HG02938 (cell line): ENCODE results near the gene UBXN2A.

ENCODE experiments used
- ATAC-seq: cut with Tn5 transposase; IDR thresholded peaks from one replicate; pipeline ENCODE4 v1.9.1; 2021; ENCODE audit warnings: mild to moderate bottlenecking, moderate library complexity; ENCODE audit not compliant: unreplicated experiment

The UBXN2A gene, protein sequence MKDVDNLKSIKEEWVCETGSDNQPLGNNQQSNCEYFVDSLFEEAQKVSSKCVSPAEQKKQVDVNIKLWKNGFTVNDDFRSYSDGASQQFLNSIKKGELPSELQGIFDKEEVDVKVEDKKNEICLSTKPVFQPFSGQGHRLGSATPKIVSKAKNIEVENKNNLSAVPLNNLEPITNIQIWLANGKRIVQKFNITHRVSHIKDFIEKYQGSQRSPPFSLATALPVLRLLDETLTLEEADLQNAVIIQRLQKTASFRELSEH

GRCh38 chr2:23939987-23940717 is at the start of gene UBXN2A:
TSS of gene UBXN2A (plus strand) at chr2:23940463. CDS start at chr2:23958315, 17,852 bp downstream.
- ATAC-seq: peak; percentile 64

GRCh38 chr2:23900133-23900532 is 40.1 kb upstream of the UBXN2A start:
- no peak for ATAC-seq

GRCh38 chr2:23900541-23901322 is 39.5 kb upstream of the UBXN2A start:
- no peak for ATAC-seq

GRCh38 chr2:23901966-23902846 is 38.1 kb upstream of the UBXN2A start:
- ATAC-seq: no peak

DNA sequence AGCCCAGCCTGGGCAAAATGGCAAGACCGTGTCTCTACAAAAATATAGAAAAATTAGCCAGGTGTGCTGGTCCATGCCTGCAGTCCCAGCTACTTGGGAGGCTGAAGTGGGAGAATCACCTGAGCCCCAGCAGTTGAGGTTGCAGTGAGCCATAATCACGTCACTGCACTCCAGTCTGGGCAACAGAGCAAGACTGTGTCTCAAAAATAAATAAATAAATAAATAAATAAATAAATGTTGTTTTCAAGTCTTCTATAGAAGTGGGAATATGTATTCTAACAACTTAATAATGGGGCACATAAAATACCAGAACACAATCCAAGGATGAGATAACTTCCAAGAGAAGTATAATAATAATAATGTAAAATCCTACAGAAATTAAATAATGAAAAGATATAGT is 37.2 kb upstream of the UBXN2A start:
- no peak for ATAC-seq

GRCh38 chr2:23904215-23904614 is 36.0 kb upstream of the UBXN2A start:
- no peak for ATAC-seq

- ATAC-seq: no peak
Measured at GRCh38 chr2:23904692-23905091, 35.6 kb upstream of the UBXN2A start.

DNA sequence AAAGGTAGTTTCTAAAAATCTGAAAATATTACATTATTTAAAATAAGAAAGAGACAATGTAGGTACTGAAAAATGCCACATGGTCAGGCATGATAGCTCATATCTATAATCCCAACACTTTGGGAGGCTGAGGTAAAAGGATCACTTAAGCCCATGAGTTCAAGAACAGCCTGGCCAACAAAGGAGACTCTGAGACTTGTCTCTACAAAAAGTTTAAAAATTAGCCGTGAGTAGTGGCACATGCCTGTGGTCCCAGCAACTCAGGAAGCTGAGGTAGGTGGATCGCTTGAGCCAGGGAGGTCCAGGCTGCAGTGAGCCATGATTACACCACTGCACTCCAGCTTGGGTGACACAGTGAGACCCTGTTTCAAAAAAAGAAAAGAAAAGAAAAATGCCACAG is 35.1 kb upstream of the UBXN2A start:
- no peak for ATAC-seq

DNA sequence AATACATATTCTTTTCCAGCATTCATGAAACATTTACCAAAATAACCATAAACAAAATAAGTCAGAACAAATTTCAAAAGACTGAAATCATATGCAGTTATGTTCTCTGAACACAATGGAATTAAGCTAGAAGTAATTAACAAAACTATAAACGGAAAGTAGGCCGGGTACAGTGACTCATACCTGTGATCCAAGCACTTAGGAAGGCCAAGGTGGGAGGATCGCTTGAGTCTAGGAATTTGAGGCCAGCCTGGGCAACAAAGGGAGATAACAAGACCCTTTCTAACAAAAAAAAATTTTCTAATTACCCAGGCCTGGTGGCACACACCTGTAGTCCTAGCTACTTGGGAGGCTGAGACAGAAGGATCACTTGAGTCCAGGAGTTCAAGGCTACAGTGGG is 28.2 kb upstream of the UBXN2A start:
- no peak for ATAC-seq

DNA sequence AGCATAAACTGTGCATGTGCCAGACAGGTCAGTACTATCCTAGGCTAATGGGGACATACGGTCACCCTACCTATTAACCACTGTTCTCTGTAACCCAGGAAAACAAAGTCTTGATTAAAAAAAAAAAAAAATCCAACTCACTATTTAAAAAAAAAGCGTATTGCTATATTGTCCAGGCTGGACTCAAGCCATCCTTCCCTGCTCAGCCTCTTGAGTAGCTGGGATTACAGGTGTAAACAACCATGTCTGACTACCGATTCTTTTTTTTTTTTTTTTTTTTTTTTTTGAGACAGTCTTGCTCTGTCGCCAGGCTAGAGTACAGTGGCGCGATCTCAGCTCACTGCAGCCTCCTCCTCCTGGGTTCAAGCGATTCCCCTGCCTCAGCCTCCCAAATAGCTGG is 24.9 kb upstream of the UBXN2A start:
- no peak for ATAC-seq

- ATAC-seq: no peak
Measured at GRCh38 chr2:23916727-23917405, 23.4 kb upstream of the UBXN2A start.

GRCh38 chr2:23918837-23919489 is 21.3 kb upstream of the UBXN2A start:
- ATAC-seq: no peak

DNA sequence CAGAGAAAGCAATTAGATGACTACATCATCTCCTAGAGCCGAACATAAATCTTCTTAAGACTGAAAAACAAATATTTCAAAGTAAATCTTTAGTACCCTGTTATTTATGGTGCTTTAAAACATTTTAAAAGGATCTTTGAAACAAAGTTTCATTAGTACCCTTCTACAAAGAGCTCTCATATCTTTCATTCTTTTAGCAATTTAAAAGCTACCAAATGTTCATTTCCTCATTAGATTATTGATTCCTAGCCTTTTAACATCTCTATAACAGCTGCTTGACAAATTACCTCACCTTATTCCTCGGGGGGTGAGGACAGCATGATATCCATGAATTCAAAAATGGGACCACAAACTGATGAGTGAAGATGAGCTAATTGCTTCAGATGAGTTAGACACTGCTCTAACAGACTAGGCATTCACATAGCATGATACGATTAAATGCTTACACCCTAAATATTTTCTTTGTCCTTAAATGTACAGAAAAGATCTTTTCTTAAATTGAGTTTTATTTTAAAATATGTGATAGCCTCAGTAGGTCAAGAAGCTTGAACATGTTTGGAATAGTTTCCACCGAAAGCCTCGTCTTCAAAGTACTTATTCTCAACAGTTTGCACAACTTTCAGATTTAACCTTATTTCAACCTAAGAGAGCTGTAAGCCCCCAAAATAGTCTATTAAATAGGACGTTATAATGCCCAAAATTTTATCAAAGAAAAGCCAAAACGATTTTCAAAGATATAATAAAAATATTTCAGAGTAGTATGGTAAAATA is 15.5 kb upstream of the UBXN2A start:
- no peak for ATAC-seq

DNA sequence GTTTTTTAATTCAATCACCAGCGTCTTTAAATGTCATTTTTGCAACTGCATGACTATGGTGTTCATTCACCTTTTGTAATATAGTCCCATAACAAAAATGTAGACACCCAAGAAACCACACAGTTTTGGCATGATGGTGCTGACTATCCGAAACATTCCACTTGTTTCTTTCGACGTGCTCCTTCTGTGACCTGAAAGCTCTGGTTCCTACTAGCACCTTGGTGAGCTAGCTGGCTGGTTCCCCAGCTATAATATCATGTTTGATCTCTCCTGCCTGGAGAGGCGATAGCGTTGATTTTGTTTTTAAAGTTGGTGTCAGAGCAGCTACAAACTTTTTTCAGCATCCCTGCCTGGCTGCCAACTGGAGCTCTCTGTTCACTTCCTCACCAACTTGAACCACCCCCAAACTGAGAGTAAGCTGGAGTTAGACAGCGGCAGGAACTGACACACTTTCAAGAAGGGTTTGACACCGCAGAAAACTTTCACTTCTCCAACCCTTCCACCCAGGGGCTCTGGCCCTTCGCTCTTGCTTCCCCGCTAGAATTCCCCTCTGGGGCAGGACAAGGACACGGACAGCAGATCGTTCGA is 14.5 kb upstream of the UBXN2A start:
- peak; percentile 57 for ATAC-seq

DNA sequence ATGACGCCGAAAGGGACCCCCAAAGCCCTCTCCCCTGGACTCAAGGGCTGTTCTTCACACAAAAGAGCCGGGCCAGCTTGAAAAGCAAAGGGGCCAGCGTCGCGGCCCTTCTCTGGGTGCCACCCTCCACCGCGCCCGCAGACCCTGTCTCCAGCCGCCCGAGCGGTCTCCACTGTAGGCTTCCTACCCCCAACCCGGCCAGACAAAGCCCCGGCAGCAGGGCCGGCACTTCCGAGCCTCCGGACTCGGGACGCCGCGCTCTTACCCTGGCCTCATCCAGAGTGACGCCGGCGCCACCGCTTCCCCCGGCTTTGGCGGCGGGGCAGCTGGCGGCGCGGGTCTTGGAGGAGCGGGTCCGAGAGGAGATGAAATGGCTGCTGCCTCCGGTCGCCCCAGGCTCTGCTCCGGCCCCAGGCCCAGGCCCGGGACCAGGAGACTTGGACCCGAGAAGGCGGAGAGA is 13.9 kb upstream of the UBXN2A start:
- ATAC-seq: peak; percentile 23

GRCh38 chr2:23926750-23927571 is 13.3 kb upstream of the UBXN2A start, which contains the start of gene ATAD2B:
TSS of gene ATAD2B (minus strand) at chr2:23927123. CDS start at chr2:23926770, 353 bp downstream.
- peak; percentile 64 for ATAC-seq

GRCh38 chr2:23934259-23934658 is 6.0 kb upstream of the UBXN2A start:
- no peak for ATAC-seq
